ENCODE data around the gene TMEM40.

GRCh38 chr3:12746419-12746818 lies 12.6 kb downstream of the TMEM40 start:
- no peak for TF ChIP-seq CTCF (conservative IDR thresholded peaks at IDR 0.05 in 1 of 2, IDR thresholded peaks at IDR 0.05 in 1 of 2; ENCODE audit: extremely low read depth in 1 of 2, insufficient read depth in 1 of 2, low read depth in 1 of 2, low read length in 2 of 2)
- TF ChIP-seq EZH2 (IDR thresholded peaks at IDR 0.05; ENCODE audit: borderline replicate concordance, low read length) = no peak
